ENCODE results near the gene MINDY4.

- TF ChIP-seq CTCF (IDR thresholded peaks at IDR 0.05; ENCODE audit: insufficient read depth, low read depth, low read length) (no peak), EZH2 (IDR thresholded peaks at IDR 0.05; ENCODE audit: insufficient read depth, low read length) (no peak)
Measured at GRCh38 chr7:30941582-30942323, 170.5 kb downstream of the MINDY4 start.
